Spleen (tissue), 11 donors: ENCODE measurements around the gene KCTD1. TPM values are rescaled to one million over a fixed set of nuclear protein-coding genes. Genes with fewer than 3 reads are reported as not detected.

ENCODE experiments used
- DNase-seq: peaks from one replicate; pipeline ENCODE4 v3.0.0-alpha.2; 2020
- H3K27ac ChIP-seq, 8 donors: fragments of 200-600 bp; sonication (generic) in 7 of 8; 1 replicate in 4 of 8; 2 replicates in 4 of 8; pipeline versions ENCODE4 v1.5.0 to v1.8.0; 2016 to 2021; ENCODE audit warnings: inconsistent platforms in 4 of 8, mild to moderate bottlenecking in 4 of 8, moderate library complexity in 1 of 8
- H3K27me3 ChIP-seq, 7 donors: fragments of 200-600 bp; sonication (generic) in 6 of 7; replicated peaks in 1 of 7; 1 replicate in 4 of 7; 2 replicates in 3 of 7; pipeline versions ENCODE4 v1.5.0 to v1.8.0; 2016 to 2021; ENCODE audit warnings: inconsistent platforms in 3 of 7, mild to moderate bottlenecking in 1 of 7
- H3K36me3 ChIP-seq, 6 donors: fragments of 200-600 bp; sonication (generic) in 5 of 6; 1 replicate in 4 of 6; 2 replicates in 2 of 6; pipeline versions ENCODE4 v1.5.0 to v1.8.0; 2016 to 2021; ENCODE audit warnings: inconsistent platforms in 2 of 6
- H3K4me1 ChIP-seq, 6 donors: fragments of 200-600 bp; sonication (generic) in 5 of 6; 1 replicate in 3 of 6; 2 replicates in 3 of 6; pipeline versions ENCODE4 v1.5.0 to v1.8.0; 2016 to 2021; ENCODE audit warnings: inconsistent platforms in 3 of 6
- H3K4me3 ChIP-seq, 8 donors: fragments of 200-600 bp; sonication (generic) in 7 of 8; 1 replicate in 4 of 8; 2 replicates in 4 of 8; pipeline versions ENCODE4 v1.5.0 to v1.8.0; 2016 to 2021; ENCODE audit warnings: inconsistent platforms in 4 of 8, mild to moderate bottlenecking in 4 of 8, moderate library complexity in 2 of 8
- H3K9me3 ChIP-seq, 8 donors: fragments of 200-600 bp; sonication (generic) in 7 of 8; 1 replicate in 4 of 8; 2 replicates in 4 of 8; pipeline versions ENCODE4 v1.5.0 to v1.8.0; 2016 to 2021; ENCODE audit warnings: inconsistent platforms in 4 of 8
- CTCF ChIP-seq, 11 experiments: fragments of 200-600 bp in 7 of 11; fragments of 450-650 bp in 4 of 11; sonication (generic) in 4 of 11; IDR thresholded peaks in 8 of 11; conservative IDR thresholded peaks in 3 of 11; 1 replicate in 7 of 11; 2 replicates in 4 of 11; pipeline versions ENCODE4 v1.4.0 to v1.8.0; 2016 to 2021; ENCODE audit warnings: antibody characterized with exemption in 11 of 11, inconsistent platforms in 4 of 11, mild to moderate bottlenecking in 1 of 11
- POLR2A ChIP-seq, 3 donors: fragments of 450-650 bp; IDR thresholded peaks; one replicate each; pipeline ENCODE4 v1.5.1; 2017; ENCODE audit warnings: antibody characterized with exemption in 3 of 3, mild to moderate bottlenecking in 1 of 3
- POLR2AphosphoS5 ChIP-seq, 3 donors: sonication (generic); formaldehyde crosslinking; IDR thresholded peaks; one replicate each; pipeline ENCODE4 v1.5.1; 2017; ENCODE audit warnings: antibody characterized with exemption in 3 of 3
- WGBS, 5 donors: extraction: QIAGEN DNeasy Blood & Tissue Kit in 3 of 5; methylation state at CpG; one replicate each; pipeline versions ENCODE4 v1.1.5 to v1.1.7; 2013 to 2018; 5-methylcytosine and 5-hydroxymethylcytosine counted together
- intact Hi-C: fragments of 100-400 bp; cut with DNase I; formaldehyde crosslinking; loops from one replicate; pipeline ENCODE4 v1.15.0; 2023; ENCODE audit warnings: low total_unique reads
- polyA plus RNA-seq, 3 donors: library from polyadenylated mRNA; stranded (reverse); fragments of 200-250 nt; gene quantifications; one replicate each; pipeline ENCODE4 v1.2.1, GENCODE V29; 2013
- total RNA-seq, 7 donors: library from RNA; depleted of rRNA in 3 of 7; stranded (reverse); fragments of >200 nt in 3 of 7; fragmentation: NEBNext Ultra II Directional in 4 of 7; extraction: Animal tissue kit (Norgen Biotek cat#: 25700) in 4 of 7; gene quantifications; one replicate each; pipeline versions ENCODE4 v1.1.0 to v1.2.1, GENCODE V29; 2016 to 2021
- donor health status: healthy with polysubstance abuse.
- donor health status: DM: no; HTN: no; CAD: no; lungs with moderate emphysema.
- donor health status: DM: no; HTN: no; CAD: no.
- donor health status: Bipolar disorder and iron deficiency.
- donor health status: healthy.
- donor health status: DM: no; HTN: no; CAD: no.
- donor health status: DM: yes; HTN: yes; CAD: no.

KCTD1 gene
- total and polyA plus RNA-seq, 10 donors, result 1.6 to 11.8 (median 6.6) TPM

DNA sequence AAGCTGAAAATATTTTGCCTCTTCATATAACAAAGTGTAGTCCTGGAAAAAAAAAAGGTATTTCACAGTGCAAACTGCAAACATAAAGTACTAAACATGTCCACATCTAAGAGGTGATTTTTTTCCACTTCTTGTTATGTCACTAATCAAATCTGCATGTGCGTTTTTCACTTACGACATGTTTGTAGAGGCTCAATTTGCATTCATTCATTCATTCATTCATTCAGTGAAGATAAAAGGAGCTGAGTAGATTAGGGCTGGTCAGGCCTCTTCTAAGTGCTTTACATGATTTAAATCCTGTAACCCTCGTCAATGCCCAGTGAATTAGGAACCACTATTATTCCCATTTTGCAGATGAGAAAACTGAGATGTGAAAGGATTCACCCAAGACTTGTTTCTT lies 88.5 kb downstream of the KCTD1 start:
- no peak for TF ChIP-seq POLR2AphosphoS5 (IDR thresholded peaks at IDR 0.05)
- TF ChIP-seq POLR2A (IDR thresholded peaks at IDR 0.05), result no peak
- no peak for TF ChIP-seq CTCF (IDR thresholded peaks at IDR 0.05 in 8 of 11, conservative IDR thresholded peaks at IDR 0.05 in 3 of 11)
- intact Hi-C loops, result no loop called here
- H3K4me3 ChIP-seq, result no peak overlapping the region
- no peaks in the 10 kb centered on the region for H3K4me1 ChIP-seq
- H3K36me3 ChIP-seq, result peaks cover 0 to 22% (median 0%) of the 10 kb centered on the region in 6 donors
- no peak for DNase-seq
- H3K27ac ChIP-seq, result peak overlapping the region in 1 of 8 donors; percentile 15
- WGBS, 5 donors, result 93 to 98% (median 96%) methylated on average over 3 of the region's 3 CpGs
- no peaks in the 10 kb centered on the region for H3K27me3 ChIP-seq
- no peaks in the 10 kb centered on the region for H3K9me3 ChIP-seq

DNA sequence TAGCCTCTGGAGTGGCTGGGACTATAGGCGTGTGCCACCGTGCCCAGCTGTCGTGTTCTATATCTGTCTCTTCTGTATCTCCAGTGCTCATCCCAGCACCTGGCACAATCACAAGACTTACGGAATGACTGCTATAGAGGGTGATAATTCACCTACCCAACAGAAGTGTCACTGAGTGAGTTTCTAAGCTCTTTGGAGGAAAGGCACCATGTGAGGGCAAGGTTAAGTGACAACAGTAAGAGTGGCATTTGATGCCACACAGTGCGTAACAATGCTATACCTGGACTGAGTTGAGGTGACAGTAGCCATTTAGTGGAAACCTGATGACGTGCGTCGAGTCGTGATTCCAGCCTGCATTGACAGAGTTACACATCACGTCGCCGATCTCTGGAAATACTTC lies 89.0 kb downstream of the KCTD1 start:
- 95 to 98% (median 97%) methylated on average over 12 of the region's 12 CpGs for WGBS, 5 donors
- DNase-seq, result no peak
- Histone ChIP-seq H3K9me3 (no peaks in the 10 kb centered on the region), H3K4me1 (no peaks in the 10 kb centered on the region), H3K27me3 (no peaks in the 10 kb centered on the region), H3K27ac (no peak overlapping the region), H3K4me3 (no peak overlapping the region), H3K36me3 (peaks cover 0 to 28% (median 0%) of the 10 kb centered on the region in 6 donors)
- TF ChIP-seq CTCF (IDR thresholded peaks at IDR 0.05 in 8 of 11, conservative IDR thresholded peaks at IDR 0.05 in 3 of 11), result no peak
- TF ChIP-seq POLR2AphosphoS5 (IDR thresholded peaks at IDR 0.05), result no peak
- no peak for TF ChIP-seq POLR2A (IDR thresholded peaks at IDR 0.05)
- intact Hi-C loops, result no loop called here

- Histone ChIP-seq H3K9me3 (no peaks in the 10 kb centered on the region), H3K36me3 (peaks cover 0 to 32% (median 0%) of the 10 kb centered on the region in 6 donors), H3K27me3 (no peaks in the 10 kb centered on the region), H3K4me1 (no peaks in the 10 kb centered on the region), H3K4me3 (no peak overlapping the region), H3K27ac (no peak overlapping the region)
- DNase-seq, result no peak
- intact Hi-C loops, result no loop called here
- TF ChIP-seq POLR2AphosphoS5 (IDR thresholded peaks at IDR 0.05) (no peak), CTCF (IDR thresholded peaks at IDR 0.05 in 8 of 11, conservative IDR thresholded peaks at IDR 0.05 in 3 of 11) (no peak), POLR2A (IDR thresholded peaks at IDR 0.05) (no peak)
- WGBS, 5 donors, result 45 to 62% (median 60%) methylated on average over 9 of the region's 9 CpGs
Measured at GRCh38 chr18:26458526-26459232, 89.7 kb downstream of the KCTD1 start.

DNA sequence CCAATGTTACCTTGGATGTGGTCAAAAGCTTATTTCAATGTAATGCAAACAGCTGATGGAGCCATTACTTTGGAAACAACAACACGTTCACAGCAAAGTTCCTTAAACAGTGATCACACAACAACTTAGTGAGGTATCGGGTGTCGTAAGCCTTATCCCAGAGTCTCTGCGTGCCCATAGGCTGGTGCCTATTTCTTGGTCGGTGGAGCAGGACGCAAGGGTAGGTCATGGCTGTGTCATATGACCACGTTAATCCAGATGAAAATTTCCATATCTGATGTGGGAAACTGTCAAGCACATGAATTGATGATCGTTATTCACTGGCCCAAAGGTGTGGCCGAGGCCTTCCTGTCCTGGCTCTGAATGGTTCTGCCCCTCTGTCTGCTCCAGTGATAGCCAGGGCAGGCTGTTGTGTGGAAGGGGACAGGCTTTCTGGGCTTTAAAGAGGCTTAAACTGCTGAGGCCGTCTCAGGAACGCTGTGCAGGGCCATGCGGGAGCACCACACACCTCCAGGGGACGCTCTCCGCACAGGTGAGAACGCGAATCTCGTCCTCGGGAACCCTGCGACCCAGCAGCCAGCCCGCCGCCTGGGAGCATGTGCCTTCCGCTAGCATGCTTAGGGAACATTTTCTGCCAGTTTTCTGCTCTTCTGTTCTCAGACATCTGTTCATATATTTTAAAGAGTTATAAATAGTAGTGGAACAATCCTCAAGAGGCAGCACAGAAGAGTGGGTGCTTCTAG lies 90.6 kb downstream of the KCTD1 start:
- TF ChIP-seq POLR2AphosphoS5 (IDR thresholded peaks at IDR 0.05), result no peak
- Histone ChIP-seq H3K27ac (no peak overlapping the region), H3K4me1 (no peaks in the 10 kb centered on the region), H3K4me3 (no peak overlapping the region), H3K27me3 (no peaks in the 10 kb centered on the region), H3K36me3 (peaks cover 0 to 32% (median 0%) of the 10 kb centered on the region in 6 donors), H3K9me3 (no peaks in the 10 kb centered on the region)
- DNase-seq, result no peak
- WGBS, 5 donors, result 87 to 93% (median 92%) methylated on average over 16 to 22 of the region's 22 CpGs
- intact Hi-C loops, result no loop called here
